HEK293 (cell line): ENCODE results near the gene FAM43A.
A peak's percentile ranks its signal among the peaks of the same experiment; 100 is the strongest.

Source experiments
- BCL11A ChIP-seq: fragments of 450-650 bp; formaldehyde crosslinking; IDR thresholded peaks from 2 replicates; pipeline ENCODE4 v1.5.1; 2016; ENCODE audit warnings: low read depth, missing biosample characterization, missing genetic modification characterization
- MYNN ChIP-seq: fragments of 450-650 bp; formaldehyde crosslinking; IDR thresholded peaks from 2 replicates; pipeline ENCODE4 v1.5.1; 2016; ENCODE audit warnings: missing biosample characterization, missing genetic modification characterization, borderline replicate concordance
- PRDM1 ChIP-seq: fragments of 450-650 bp; formaldehyde crosslinking; IDR thresholded peaks from 2 replicates; pipeline ENCODE4; 2016; ENCODE audit warnings: missing biosample characterization, missing genetic modification characterization
- SP2 ChIP-seq: fragments of 450-650 bp; formaldehyde crosslinking; IDR thresholded peaks from 2 replicates; pipeline ENCODE4 v1.5.1; 2016; ENCODE audit warnings: missing biosample characterization, missing genetic modification characterization
- SP7 ChIP-seq: fragments of 450-650 bp; formaldehyde crosslinking; IDR thresholded peaks from 2 replicates; pipeline ENCODE4 v1.5.1; 2016; ENCODE audit warnings: missing biosample characterization, missing genetic modification characterization
- ZBTB21 ChIP-seq: fragments of 450-650 bp; formaldehyde crosslinking; IDR thresholded peaks from 2 replicates; pipeline ENCODE4 v1.5.1; 2017; ENCODE audit warnings: missing biosample characterization, missing genetic modification characterization
- ZBTB7A ChIP-seq: fragments of 450-650 bp; formaldehyde crosslinking; IDR thresholded peaks from 2 replicates; pipeline ENCODE4 v1.5.1; 2016; ENCODE audit warnings: low read depth, missing biosample characterization, missing genetic modification characterization
- ZFHX2 ChIP-seq: fragments of 450-650 bp; formaldehyde crosslinking; conservative IDR thresholded peaks from 2 replicates; pipeline ENCODE4 v1.5.1; 2016; ENCODE audit warnings: missing biosample characterization, missing genetic modification characterization
- ZIC2 ChIP-seq: fragments of 450-650 bp; formaldehyde crosslinking; IDR thresholded peaks from 2 replicates; pipeline ENCODE4 v1.5.1; 2016; ENCODE audit warnings: missing biosample characterization, missing genetic modification characterization
- ZNF341 ChIP-seq: fragments of 450-650 bp; formaldehyde crosslinking; IDR thresholded peaks from 2 replicates; pipeline ENCODE4; 2016; ENCODE audit warnings: low read depth, missing biosample characterization, missing genetic modification characterization
- ZNF514 ChIP-seq: fragments of 450-650 bp; formaldehyde crosslinking; IDR thresholded peaks from 2 replicates; pipeline ENCODE4 v1.5.1; 2016; ENCODE audit warnings: missing biosample characterization, missing genetic modification characterization
- ZNF544 ChIP-seq: fragments of 450-650 bp; formaldehyde crosslinking; IDR thresholded peaks from 2 replicates; pipeline ENCODE4 v1.5.0; 2017; ENCODE audit warnings: missing biosample characterization, missing genetic modification characterization
- ZNF558 ChIP-seq: fragments of 450-650 bp; formaldehyde crosslinking; IDR thresholded peaks from 2 replicates; pipeline ENCODE4 v1.5.1; 2016; ENCODE audit warnings: missing biosample characterization, missing genetic modification characterization
- ZNF561 ChIP-seq: fragments of 450-650 bp; IDR thresholded peaks from 2 replicates; pipeline ENCODE4 v1.5.1; 2018; ENCODE audit warnings: missing biosample characterization, missing genetic modification characterization, borderline replicate concordance
- ZNF623 ChIP-seq: fragments of 450-650 bp; formaldehyde crosslinking; IDR thresholded peaks from 2 replicates; pipeline ENCODE4 v1.5.1; 2016; ENCODE audit warnings: missing biosample characterization, missing genetic modification characterization
- ZNF624 ChIP-seq: fragments of 450-650 bp; formaldehyde crosslinking; IDR thresholded peaks from 2 replicates; pipeline ENCODE4 v1.5.1; 2017; ENCODE audit warnings: missing biosample characterization, missing genetic modification characterization
- ZNF76 ChIP-seq: fragments of 450-650 bp; formaldehyde crosslinking; IDR thresholded peaks from 2 replicates; pipeline ENCODE4; 2016; ENCODE audit warnings: low read depth, missing biosample characterization, missing genetic modification characterization, borderline replicate concordance
- ZNF843 ChIP-seq: fragments of 450-650 bp; formaldehyde crosslinking; IDR thresholded peaks from 2 replicates; pipeline ENCODE4 v1.5.1; 2016; ENCODE audit warnings: missing biosample characterization, missing genetic modification characterization
- ZXDB ChIP-seq: fragments of 450-650 bp; formaldehyde crosslinking; IDR thresholded peaks from 2 replicates; pipeline ENCODE4 v1.5.1; 2016; ENCODE audit warnings: missing biosample characterization, missing genetic modification characterization
- TF ChIP-seq, protein P1 (sequence below): fragments of 450-650 bp; formaldehyde crosslinking; IDR thresholded peaks from 2 replicates; pipeline ENCODE4 v1.5.1; 2016; ENCODE audit warnings: missing biosample characterization, missing genetic modification characterization
- TF ChIP-seq, protein P2 (sequence below): fragments of 450-650 bp; formaldehyde crosslinking; IDR thresholded peaks from 2 replicates; pipeline ENCODE4 v1.5.1; 2016; ENCODE audit warnings: missing biosample characterization, missing genetic modification characterization
- TF ChIP-seq, protein P3 (sequence below): fragments of 450-650 bp; formaldehyde crosslinking; IDR thresholded peaks from 2 replicates; pipeline ENCODE4 v1.5.1; 2017; ENCODE audit warnings: missing biosample characterization, missing genetic modification characterization
- TF ChIP-seq, protein P4 (sequence below): fragments of 450-650 bp; formaldehyde crosslinking; IDR thresholded peaks from 2 replicates; pipeline ENCODE4 v1.5.1; 2016; ENCODE audit warnings: missing biosample characterization, missing genetic modification characterization
- TF ChIP-seq, protein P5 (sequence below): fragments of 450-650 bp; formaldehyde crosslinking; IDR thresholded peaks from 2 replicates; pipeline ENCODE4 v1.5.0; 2017; ENCODE audit warnings: missing biosample characterization, missing genetic modification characterization, borderline replicate concordance
- TF ChIP-seq, protein P6 (sequence below): fragments of 450-650 bp; formaldehyde crosslinking; IDR thresholded peaks from 2 replicates; pipeline ENCODE4 v1.5.1; 2017; ENCODE audit warnings: missing biosample characterization, missing genetic modification characterization

The FAM43A gene

DNA sequence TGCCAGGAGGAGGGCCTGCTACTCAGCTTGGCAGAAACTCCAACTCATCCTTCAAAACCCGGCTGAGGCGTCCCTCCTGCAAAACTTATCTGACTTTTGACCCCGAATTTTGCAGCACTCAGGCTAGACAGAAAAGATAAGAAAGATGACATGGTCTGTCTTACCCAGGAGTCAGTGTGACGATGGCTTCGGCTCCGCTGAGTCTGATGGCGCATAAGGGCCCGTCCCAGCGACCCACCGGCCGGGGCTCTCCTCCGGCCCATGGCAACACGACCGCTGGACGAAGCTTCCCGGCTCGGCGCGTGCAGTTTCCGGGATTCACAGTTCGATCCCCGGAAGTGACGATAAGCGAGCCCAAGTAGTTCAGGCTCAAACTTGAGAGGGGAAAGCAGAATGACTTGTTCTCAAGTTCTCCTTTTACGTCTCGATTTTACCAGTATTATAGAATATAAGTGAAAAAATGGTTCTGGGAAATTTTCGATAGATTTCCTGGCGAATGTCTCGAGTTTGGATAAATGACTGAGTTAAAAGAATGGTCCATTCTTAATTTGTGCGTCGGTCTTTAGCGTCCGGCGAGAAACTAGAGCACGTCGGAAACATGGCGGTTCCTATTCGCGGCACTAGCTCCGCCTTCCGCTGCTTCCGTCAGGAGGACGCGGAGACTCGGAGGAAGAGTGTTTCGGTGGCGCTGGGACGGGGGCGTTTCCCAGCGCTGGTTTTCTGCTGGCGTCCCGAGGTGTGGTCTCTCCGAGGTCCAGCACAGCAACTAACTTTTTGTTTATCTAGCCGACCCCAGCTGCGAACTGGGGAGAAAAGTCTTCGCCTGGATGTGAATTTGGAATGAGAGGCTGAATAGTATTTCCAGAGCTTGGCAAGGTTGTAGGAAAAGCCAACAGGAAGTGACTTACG lies 13.5 kb upstream of the FAM43A start, which contains the start of gene LSG1 (continued):
- peak; percentile 82; the same call in 1 of the 2 replicates for TF ChIP-seq ZNF76 (tag by site-specific recombination)
- TF ChIP-seq, protein P1, sequence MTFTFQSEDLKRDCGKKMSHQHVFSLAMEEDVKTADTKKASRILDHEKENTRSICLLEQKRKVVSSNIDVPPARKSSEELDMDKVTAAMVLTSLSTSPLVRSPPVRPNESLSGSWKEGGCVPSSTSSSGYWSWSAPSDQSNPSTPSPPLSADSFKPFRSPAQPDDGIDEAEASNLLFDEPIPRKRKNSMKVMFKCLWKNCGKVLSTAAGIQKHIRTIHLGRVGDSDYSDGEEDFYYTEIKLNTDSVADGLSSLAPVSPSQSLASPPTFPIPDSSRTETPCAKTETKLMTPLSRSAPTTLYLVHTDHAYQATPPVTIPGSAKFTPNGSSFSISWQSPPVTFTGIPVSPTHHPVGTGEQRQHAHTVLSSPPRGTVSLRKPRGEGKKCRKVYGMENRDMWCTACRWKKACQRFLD: no peak
- peak; percentile 85 for TF ChIP-seq ZNF558 (tag by site-specific recombination)
- TF ChIP-seq, protein P2, sequence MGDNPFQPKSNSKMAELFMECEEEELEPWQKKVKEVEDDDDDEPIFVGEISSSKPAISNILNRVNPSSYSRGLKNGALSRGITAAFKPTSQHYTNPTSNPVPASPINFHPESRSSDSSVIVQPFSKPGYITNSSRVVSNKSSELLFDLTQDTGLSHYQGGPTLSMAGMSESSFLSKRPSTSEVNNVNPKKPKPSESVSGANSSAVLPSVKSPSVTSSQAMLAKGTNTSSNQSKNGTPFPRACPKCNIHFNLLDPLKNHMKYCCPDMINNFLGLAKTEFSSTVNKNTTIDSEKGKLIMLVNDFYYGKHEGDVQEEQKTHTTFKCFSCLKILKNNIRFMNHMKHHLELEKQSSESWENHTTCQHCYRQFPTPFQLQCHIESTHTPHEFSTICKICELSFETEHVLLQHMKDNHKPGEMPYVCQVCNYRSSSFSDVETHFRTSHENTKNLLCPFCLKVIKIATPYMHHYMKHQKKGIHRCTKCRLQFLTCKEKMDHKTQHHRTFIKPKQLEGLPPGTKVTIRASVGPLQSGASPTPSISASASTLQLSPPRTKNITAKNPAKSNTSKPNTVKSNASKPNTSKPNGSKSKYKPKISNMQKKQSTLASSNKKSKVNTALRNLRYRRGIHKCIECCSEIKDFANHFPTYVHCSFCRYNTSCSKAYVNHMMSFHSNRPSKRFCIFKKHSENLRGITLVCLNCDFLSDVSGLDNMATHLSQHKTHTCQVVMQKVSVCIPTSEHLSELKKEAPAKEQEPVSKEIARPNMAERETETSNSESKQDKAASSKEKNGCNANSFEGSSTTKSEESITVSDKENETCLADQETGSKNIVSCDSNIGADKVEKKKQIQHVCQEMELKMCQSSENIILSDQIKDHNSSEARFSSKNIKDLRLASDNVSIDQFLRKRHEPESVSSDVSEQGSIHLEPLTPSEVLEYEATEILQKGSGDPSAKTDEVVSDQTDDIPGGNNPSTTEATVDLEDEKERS (tag by site-specific recombination): peak; percentile 84
- peak; percentile 92 for TF ChIP-seq ZXDB (tag by site-specific recombination)
- peak; percentile 87 for TF ChIP-seq ZFHX2
- peak; percentile 91 for TF ChIP-seq SP7
- TF ChIP-seq ZNF624 (tag by site-specific recombination): no peak
- TF ChIP-seq, protein P3, sequence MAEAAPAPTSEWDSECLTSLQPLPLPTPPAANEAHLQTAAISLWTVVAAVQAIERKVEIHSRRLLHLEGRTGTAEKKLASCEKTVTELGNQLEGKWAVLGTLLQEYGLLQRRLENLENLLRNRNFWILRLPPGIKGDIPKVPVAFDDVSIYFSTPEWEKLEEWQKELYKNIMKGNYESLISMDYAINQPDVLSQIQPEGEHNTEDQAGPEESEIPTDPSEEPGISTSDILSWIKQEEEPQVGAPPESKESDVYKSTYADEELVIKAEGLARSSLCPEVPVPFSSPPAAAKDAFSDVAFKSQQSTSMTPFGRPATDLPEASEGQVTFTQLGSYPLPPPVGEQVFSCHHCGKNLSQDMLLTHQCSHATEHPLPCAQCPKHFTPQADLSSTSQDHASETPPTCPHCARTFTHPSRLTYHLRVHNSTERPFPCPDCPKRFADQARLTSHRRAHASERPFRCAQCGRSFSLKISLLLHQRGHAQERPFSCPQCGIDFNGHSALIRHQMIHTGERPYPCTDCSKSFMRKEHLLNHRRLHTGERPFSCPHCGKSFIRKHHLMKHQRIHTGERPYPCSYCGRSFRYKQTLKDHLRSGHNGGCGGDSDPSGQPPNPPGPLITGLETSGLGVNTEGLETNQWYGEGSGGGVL (tag by site-specific recombination): no peak
- no peak for TF ChIP-seq BCL11A
- peak; percentile 36; the same call in 1 of the 2 replicates for TF ChIP-seq ZIC2
- TF ChIP-seq ZBTB21 (tag by site-specific recombination): peak; percentile 80
- no peak; the same call in 1 of the 2 replicates for TF ChIP-seq PRDM1
- no peak for TF ChIP-seq ZNF514 (tag by site-specific recombination)
- peak; percentile 50 for TF ChIP-seq ZNF341 (tag by site-specific recombination)
- TF ChIP-seq, protein P4, sequence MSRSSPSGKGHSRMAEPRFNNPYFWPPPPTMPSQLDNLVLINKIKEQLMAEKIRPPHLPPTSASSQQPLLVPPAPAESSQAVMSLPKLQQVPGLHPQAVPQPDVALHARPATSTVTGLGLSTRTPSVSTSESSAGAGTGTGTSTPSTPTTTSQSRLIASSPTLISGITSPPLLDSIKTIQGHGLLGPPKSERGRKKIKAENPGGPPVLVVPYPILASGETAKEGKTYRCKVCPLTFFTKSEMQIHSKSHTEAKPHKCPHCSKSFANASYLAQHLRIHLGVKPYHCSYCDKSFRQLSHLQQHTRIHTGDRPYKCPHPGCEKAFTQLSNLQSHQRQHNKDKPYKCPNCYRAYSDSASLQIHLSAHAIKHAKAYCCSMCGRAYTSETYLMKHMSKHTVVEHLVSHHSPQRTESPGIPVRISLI (tag by site-specific recombination): peak; percentile 60; the same call in 1 of the 2 replicates
- TF ChIP-seq ZNF561: peak; percentile 82; the same call in 1 of the 2 replicates
- peak; percentile 53; the same call in 1 of the 2 replicates for TF ChIP-seq ZNF843 (tag by site-specific recombination)
- TF ChIP-seq ZNF544 (tag by site-specific recombination): no peak
- TF ChIP-seq, protein P5, sequence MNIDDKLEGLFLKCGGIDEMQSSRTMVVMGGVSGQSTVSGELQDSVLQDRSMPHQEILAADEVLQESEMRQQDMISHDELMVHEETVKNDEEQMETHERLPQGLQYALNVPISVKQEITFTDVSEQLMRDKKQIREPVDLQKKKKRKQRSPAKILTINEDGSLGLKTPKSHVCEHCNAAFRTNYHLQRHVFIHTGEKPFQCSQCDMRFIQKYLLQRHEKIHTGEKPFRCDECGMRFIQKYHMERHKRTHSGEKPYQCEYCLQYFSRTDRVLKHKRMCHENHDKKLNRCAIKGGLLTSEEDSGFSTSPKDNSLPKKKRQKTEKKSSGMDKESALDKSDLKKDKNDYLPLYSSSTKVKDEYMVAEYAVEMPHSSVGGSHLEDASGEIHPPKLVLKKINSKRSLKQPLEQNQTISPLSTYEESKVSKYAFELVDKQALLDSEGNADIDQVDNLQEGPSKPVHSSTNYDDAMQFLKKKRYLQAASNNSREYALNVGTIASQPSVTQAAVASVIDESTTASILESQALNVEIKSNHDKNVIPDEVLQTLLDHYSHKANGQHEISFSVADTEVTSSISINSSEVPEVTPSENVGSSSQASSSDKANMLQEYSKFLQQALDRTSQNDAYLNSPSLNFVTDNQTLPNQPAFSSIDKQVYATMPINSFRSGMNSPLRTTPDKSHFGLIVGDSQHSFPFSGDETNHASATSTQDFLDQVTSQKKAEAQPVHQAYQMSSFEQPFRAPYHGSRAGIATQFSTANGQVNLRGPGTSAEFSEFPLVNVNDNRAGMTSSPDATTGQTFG (tag by site-specific recombination): peak; percentile 65; the same call in 1 of the 2 replicates
- peak; percentile 64; the same call in 1 of the 2 replicates for TF ChIP-seq MYNN (tag by site-specific recombination)
- TF ChIP-seq ZNF623: no peak
- TF ChIP-seq ZBTB7A (tag by site-specific recombination): 0 out of 2 replicates have a peak, but pooled peaks have one; percentile 66
- peak; percentile 88 for TF ChIP-seq SP2 (tag by site-specific recombination)
- TF ChIP-seq, protein P6, sequence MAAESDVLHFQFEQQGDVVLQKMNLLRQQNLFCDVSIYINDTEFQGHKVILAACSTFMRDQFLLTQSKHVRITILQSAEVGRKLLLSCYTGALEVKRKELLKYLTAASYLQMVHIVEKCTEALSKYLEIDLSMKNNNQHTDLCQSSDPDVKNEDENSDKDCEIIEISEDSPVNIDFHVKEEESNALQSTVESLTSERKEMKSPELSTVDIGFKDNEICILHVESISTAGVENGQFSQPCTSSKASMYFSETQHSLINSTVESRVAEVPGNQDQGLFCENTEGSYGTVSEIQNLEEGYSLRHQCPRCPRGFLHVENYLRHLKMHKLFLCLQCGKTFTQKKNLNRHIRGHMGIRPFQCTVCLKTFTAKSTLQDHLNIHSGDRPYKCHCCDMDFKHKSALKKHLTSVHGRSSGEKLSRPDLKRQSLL (tag by site-specific recombination): 0 out of 2 replicates have a peak, but pooled peaks have one; percentile 4
